Adrenal gland (tissue), 5 donors: ENCODE measurements around the gene ARHGAP4.

Experiments
- CTCF ChIP-seq, 6 experiments: fragments of 450-650 bp in 4 of 6; fragments of 200-600 bp in 2 of 6; sonication (generic) in 1 of 6; IDR thresholded peaks; 1 replicate in 5 of 6; 2 replicates in 1 of 6; pipeline versions ENCODE4 v1.5.1 to v1.8.0; 2016 to 2021; ENCODE audit warnings: antibody characterized with exemption in 6 of 6, mild to moderate bottlenecking in 2 of 6, moderate library complexity in 1 of 6
- POLR2A ChIP-seq, 2 donors: fragments of 450-650 bp; IDR thresholded peaks; one replicate each; pipeline ENCODE4 v1.6.1; 2017; ENCODE audit warnings: antibody characterized with exemption in 2 of 2, mild to moderate bottlenecking in 2 of 2, moderate library complexity in 1 of 2
- donor health status: DM: no; HTN: no; CAD: no.

- TF ChIP-seq CTCF (IDR thresholded peaks at IDR 0.05) (no peak), POLR2A (IDR thresholded peaks at IDR 0.05) (no peak)
These were observed 19.7 kb downstream of the ARHGAP4 start for GRCh38 chrX:153906126-153906917.
